ENCODE data around the gene ABHD2. TPM values are rescaled to one million over a fixed set of nuclear protein-coding genes. Genes with fewer than 3 reads are reported as not detected.

ABHD2 gene
- total RNA-seq, 1 experiment from 2014 or later: 15.6 TPM

- H3K9ac ChIP-seq (ENCODE audit: extremely low read depth, insufficient read length, low read length): no peak overlapping the region
- peaks cover 13 to 36% of the 10 kb centered on the region in 2 experiments for H3K4me1 Mint-ChIP-seq
- H3K79me2 ChIP-seq (ENCODE audit: insufficient read depth, low read length): no peaks in the 10 kb centered on the region
- no peaks in the 10 kb centered on the region for H3K27me3 ChIP-seq (ENCODE audit: insufficient read depth, low read length)
- no peak overlapping the region for H2BK15ac ChIP-seq (ENCODE audit: low read depth, low read length)
- no peaks in the 10 kb centered on the region for H3K23me2 ChIP-seq (ENCODE audit: insufficient read length, low read depth, low read length, poor library complexity, severe bottlenecking)
- H3K4ac ChIP-seq (ENCODE audit: low read depth, low read length): no peak overlapping the region
- H3K4me2 ChIP-seq (ENCODE audit: insufficient read depth, insufficient read length, low read length): no peak overlapping the region
- H4K8ac ChIP-seq (replicated peaks; ENCODE audit: insufficient read length, low read depth, low read length): no peak overlapping the region
- H3K4me1 ChIP-seq (ENCODE audit: insufficient read depth, low read length): peaks cover 7% of the 10 kb centered on the region; the same call in 1 of the 2 replicates
- peaks cover 0 to 4% (median 0%) of the 10 kb centered on the region in 3 experiments; a peak in 1 of 7 replicates for H3K36me3 Mint-ChIP-seq (ENCODE audit: insufficient read depth in 1 of 3, low read depth in 3 of 3)
- WGBS (ENCODE audit: extremely low coverage, insufficient read length, low lambda C conversion rate): no CpG with 5 or more reads among the region's 5 CpGs
- no peak overlapping the region for H2BK5ac ChIP-seq (ENCODE audit: insufficient read length, low read length)
- H3K18ac ChIP-seq (ENCODE audit: insufficient read length, low read depth, low read length): no peak overlapping the region
- no peak overlapping the region for H3K4me3 Mint-ChIP-seq
- DNase-seq: no peak
- no peaks in the 10 kb centered on the region for H3K79me1 ChIP-seq (ENCODE audit: insufficient read depth, low read depth, low read length, poor library complexity, severe bottlenecking)
- H3K9me3 ChIP-seq (ENCODE audit: control insufficient read depth, low read depth, low read length): no peaks in the 10 kb centered on the region
- H3T11ph ChIP-seq (ENCODE audit: low read length): no peak overlapping the region
- TF ChIP-seq CTCF (conservative IDR thresholded peaks at IDR 0.05): no peak
- H2BK20ac ChIP-seq (ENCODE audit: low read depth, low read length, poor library complexity, severe bottlenecking): no peak overlapping the region
- no peaks in the 10 kb centered on the region for H3K27me3 Mint-ChIP-seq (ENCODE audit: low read depth)
- H2AK5ac ChIP-seq (ENCODE audit: insufficient read length, low read length): no peak overlapping the region
- no peak overlapping the region for H4K5ac ChIP-seq (ENCODE audit: insufficient read length, low read depth, low read length)
- H2BK12ac ChIP-seq (ENCODE audit: insufficient read length, low read depth, low read length): no peak overlapping the region
- H3K27ac ChIP-seq (ENCODE audit: insufficient read length, low read depth, low read length): no peak overlapping the region
- no peak overlapping the region for H3K56ac ChIP-seq (ENCODE audit: insufficient read length, low read depth, low read length)
- H3K14ac ChIP-seq (ENCODE audit: insufficient read depth, low read length): no peak overlapping the region
- no peak overlapping the region for H3K23ac ChIP-seq (ENCODE audit: insufficient read length, low read depth, low read length)
- H3K9me3 Mint-ChIP-seq: no peaks in the 10 kb centered on the region
- H3K27ac Mint-ChIP-seq: 0 out of 7 replicates have a peak overlapping the region, but pooled peaks of 1 of the 3 experiments have one; percentile 81
- no peak overlapping the region for H2AFZ ChIP-seq (ENCODE audit: low read length)
- H4K91ac ChIP-seq (ENCODE audit: insufficient read length, low read depth, low read length): no peak overlapping the region
- no peaks in the 10 kb centered on the region for H4K20me1 ChIP-seq (ENCODE audit: control insufficient read depth, insufficient read depth, insufficient read length)
- H2BK120ac ChIP-seq (ENCODE audit: low read depth, low read length, poor library complexity, severe bottlenecking): no peak overlapping the region
Observed at GRCh38 chr15:89107984-89108383, 19.7 kb downstream of the ABHD2 start.
